Mesendoderm (in vitro differentiated cells): ENCODE results near the gene HNRNPH2.
A peak's percentile ranks its signal among the peaks of the same experiment; 100 is the strongest.

Experiments
- DNase-seq: peaks from one replicate; pipeline ENCODE4 v3.0.0; 2013
- H2AK5ac ChIP-seq: 2 replicates; pipeline ENCODE4 v1.6.1; 2013; ENCODE audit warnings: low read length, inconsistent platforms
- H2BK120ac ChIP-seq: 2 replicates; pipeline ENCODE4 v1.6.1; 2013; ENCODE audit warnings: low read depth, mild to moderate bottlenecking, low read length, moderate library complexity, mixed read lengths
- H2BK15ac ChIP-seq: replicated peaks from 2 replicates; pipeline ENCODE4 v1.6.1; 2013; ENCODE audit warnings: low read depth, mild to moderate bottlenecking, moderate library complexity
- H2BK5ac ChIP-seq: 2 replicates; pipeline ENCODE4 v1.6.1; 2013; ENCODE audit warnings: low read length, inconsistent platforms
- H3K18ac ChIP-seq: 2 replicates; pipeline ENCODE4 v1.6.1; 2013; ENCODE audit warnings: mild to moderate bottlenecking, low read length, mixed read lengths
- H3K23ac ChIP-seq: one replicate; pipeline ENCODE4 v1.6.1; 2013; ENCODE audit warnings: low read length
- H3K27ac ChIP-seq: 2 replicates; pipeline ENCODE4 v1.5.1; 2013; ENCODE audit warnings: low read depth, mild to moderate bottlenecking, inconsistent platforms, low read length, moderate library complexity
- H3K27me3 ChIP-seq: 2 replicates; pipeline ENCODE4 v1.6.1; 2013; ENCODE audit warnings: low read length, control low read depth, mild to moderate bottlenecking, inconsistent platforms; ENCODE audit not compliant: insufficient read depth, poor library complexity
- H3K36me3 ChIP-seq: 2 replicates; pipeline ENCODE4 v1.6.1; 2013; ENCODE audit warnings: low read length, inconsistent platforms; ENCODE audit not compliant: control insufficient read depth, insufficient read depth
- H3K4ac ChIP-seq: one replicate; pipeline ENCODE4 v1.6.1; 2013; ENCODE audit warnings: low read depth, mild to moderate bottlenecking, low read length, moderate library complexity
- H3K4me1 ChIP-seq: 2 replicates; pipeline ENCODE4 v1.6.1; 2013; ENCODE audit warnings: low read depth, low read length, inconsistent platforms; ENCODE audit not compliant: control insufficient read depth
- H3K4me2 ChIP-seq: 2 replicates; pipeline ENCODE4 v1.6.1; 2013; ENCODE audit warnings: low read length
- H3K4me3 ChIP-seq: 2 replicates; pipeline ENCODE4 v1.5.1; 2013; ENCODE audit warnings: mild to moderate bottlenecking, low read length
- H3K56ac ChIP-seq: one replicate; pipeline ENCODE4 v1.6.1; 2013; ENCODE audit warnings: low read length
- H3K79me1 ChIP-seq: 2 replicates; pipeline ENCODE4 v1.6.1; 2013; ENCODE audit warnings: low read length, inconsistent platforms
- H3K79me2 ChIP-seq: 2 replicates; pipeline ENCODE4 v1.6.1; 2013; ENCODE audit warnings: mild to moderate bottlenecking, low read length; ENCODE audit not compliant: control insufficient read depth, insufficient read depth
- H3K9ac ChIP-seq: 2 replicates; pipeline ENCODE4 v1.6.1; 2013; ENCODE audit warnings: low read length, inconsistent platforms
- H4K5ac ChIP-seq: one replicate; pipeline ENCODE4 v1.6.1; 2013; ENCODE audit warnings: low read length
- H4K8ac ChIP-seq: one replicate; pipeline ENCODE4 v1.6.1; 2013; ENCODE audit warnings: low read depth, mild to moderate bottlenecking, control low read depth, low read length, moderate library complexity
- WGBS: extraction: QIAGEN DNeasy Blood & Tissue Kit; methylation state at CpG from one replicate; pipeline ENCODE4 v1.1.7; 2013; ENCODE audit warnings: low lambda C conversion rate, missing lambda C conversion rate; ENCODE audit not compliant: insufficient coverage; ENCODE audit errors: extremely low coverage; 5-methylcytosine and 5-hydroxymethylcytosine counted together

Gene HNRNPH2

GRCh38 chrX:101391831-101392230, 16.2 kb upstream of the HNRNPH2 start:
- H4K5ac ChIP-seq, result no peak overlapping the region
- H3K36me3 ChIP-seq, result peaks cover 3% of the 10 kb centered on the region
- H3K27ac ChIP-seq, result no peak overlapping the region
- no peak for DNase-seq
- H3K23ac ChIP-seq, result no peak overlapping the region
- no peak overlapping the region for H3K18ac ChIP-seq
- peak overlapping the region; percentile 93 for H3K9ac ChIP-seq
- H4K8ac ChIP-seq, result no peak overlapping the region
- H2BK120ac ChIP-seq, result no peak overlapping the region
- H3K79me1 ChIP-seq, result no peaks in the 10 kb centered on the region
- H3K4me1 ChIP-seq, result no peaks in the 10 kb centered on the region
- WGBS, result no CpG with 5 or more reads among the region's 6 CpGs
- no peak overlapping the region for H2BK5ac ChIP-seq
- H3K27me3 ChIP-seq, result no peaks in the 10 kb centered on the region
- no peak overlapping the region for H3K4ac ChIP-seq
- H2BK15ac ChIP-seq, result no peak overlapping the region
- peak overlapping the region; percentile 94 for H3K56ac ChIP-seq
- peaks cover 14% of the 10 kb centered on the region for H3K79me2 ChIP-seq
- H3K4me3 ChIP-seq, result peak overlapping the region; percentile 85
- H2AK5ac ChIP-seq, result no peak overlapping the region
- H3K4me2 ChIP-seq, result peak overlapping the region; percentile 81

- H3K18ac ChIP-seq, result no peak overlapping the region
- no peak overlapping the region for H2BK5ac ChIP-seq
- no peak overlapping the region for H2AK5ac ChIP-seq
- no peak overlapping the region for H3K27ac ChIP-seq
- H3K4me3 ChIP-seq, result no peak overlapping the region
- no peak overlapping the region for H4K8ac ChIP-seq
- no peak overlapping the region for H3K9ac ChIP-seq
- peaks cover 3% of the 10 kb centered on the region for H3K36me3 ChIP-seq
- H3K79me2 ChIP-seq, result peaks cover 14% of the 10 kb centered on the region
- no peak overlapping the region for H4K5ac ChIP-seq
- H3K4me2 ChIP-seq, result no peak overlapping the region
- H3K56ac ChIP-seq, result no peak overlapping the region
- H2BK15ac ChIP-seq, result no peak overlapping the region
- H3K79me1 ChIP-seq, result no peaks in the 10 kb centered on the region
- no peak for DNase-seq
- H3K27me3 ChIP-seq, result no peaks in the 10 kb centered on the region
- no peak overlapping the region for H2BK120ac ChIP-seq
- no peak overlapping the region for H3K4ac ChIP-seq
- no peak overlapping the region for H3K23ac ChIP-seq
- no peaks in the 10 kb centered on the region for H3K4me1 ChIP-seq
- no CpG with 5 or more reads among the region's 11 CpGs for WGBS
These were observed 14.3 kb upstream of the HNRNPH2 start for GRCh38 chrX:101393530-101394305.

- no peak overlapping the region for H3K4me2 ChIP-seq
- no peaks in the 10 kb centered on the region for H3K27me3 ChIP-seq
- H3K27ac ChIP-seq, result no peak overlapping the region
- no peak overlapping the region for H3K4me3 ChIP-seq
- no peak overlapping the region for H3K4ac ChIP-seq
- H2AK5ac ChIP-seq, result no peak overlapping the region
- H3K79me2 ChIP-seq, result peaks cover 14% of the 10 kb centered on the region
- no peak overlapping the region for H2BK5ac ChIP-seq
- no peaks in the 10 kb centered on the region for H3K4me1 ChIP-seq
- no peak overlapping the region for H3K23ac ChIP-seq
- no peaks in the 10 kb centered on the region for H3K79me1 ChIP-seq
- H2BK15ac ChIP-seq, result no peak overlapping the region
- no peak overlapping the region for H2BK120ac ChIP-seq
- no peak overlapping the region for H3K56ac ChIP-seq
- H4K8ac ChIP-seq, result no peak overlapping the region
- no peak for DNase-seq
- H3K18ac ChIP-seq, result no peak overlapping the region
- H3K9ac ChIP-seq, result no peak overlapping the region
- peaks cover 3% of the 10 kb centered on the region for H3K36me3 ChIP-seq
- no peak overlapping the region for H4K5ac ChIP-seq
These were observed 13.7 kb upstream of the HNRNPH2 start for GRCh38 chrX:101394372-101394771.

- Histone ChIP-seq H3K4me3 (no peak overlapping the region), H3K27ac (no peak overlapping the region), H3K4me2 (no peak overlapping the region), H3K4ac (no peak overlapping the region), H3K56ac (no peak overlapping the region), H2BK5ac (no peak overlapping the region), H3K18ac (no peak overlapping the region), H3K36me3 (peaks cover 3% of the 10 kb centered on the region), H3K23ac (no peak overlapping the region), H3K9ac (no peak overlapping the region), H3K4me1 (no peaks in the 10 kb centered on the region), H4K5ac (no peak overlapping the region), H3K79me2 (peaks cover 14% of the 10 kb centered on the region), H2BK15ac (no peak overlapping the region), H2BK120ac (no peak overlapping the region), H2AK5ac (no peak overlapping the region), H4K8ac (no peak overlapping the region), H3K27me3 (no peaks in the 10 kb centered on the region), H3K79me1 (no peaks in the 10 kb centered on the region)
- WGBS, result no CpG with 5 or more reads among the region's 1 CpG
- DNase-seq, result no peak
These were observed 12.2 kb upstream of the HNRNPH2 start for GRCh38 chrX:101395789-101396188.

- Histone ChIP-seq H3K23ac (no peak overlapping the region), H3K56ac (no peak overlapping the region), H3K4me2 (no peak overlapping the region), H3K27ac (no peak overlapping the region), H2BK5ac (no peak overlapping the region), H3K18ac (no peak overlapping the region), H2BK15ac (no peak overlapping the region), H3K4me3 (no peak overlapping the region), H3K4me1 (no peaks in the 10 kb centered on the region), H3K79me2 (no peaks in the 10 kb centered on the region), H3K4ac (no peak overlapping the region), H3K36me3 (no peaks in the 10 kb centered on the region), H3K27me3 (no peaks in the 10 kb centered on the region), H4K5ac (no peak overlapping the region), H2BK120ac (no peak overlapping the region), H3K9ac (no peak overlapping the region), H4K8ac (no peak overlapping the region), H3K79me1 (no peaks in the 10 kb centered on the region), H2AK5ac (no peak overlapping the region)
- no CpG with 5 or more reads among the region's 4 CpGs for WGBS
- peak; percentile 28 for DNase-seq
These were observed 10.2 kb upstream of the HNRNPH2 start for GRCh38 chrX:101397779-101398178.

GRCh38 chrX:101398694-101399093, 9.3 kb upstream of the HNRNPH2 start:
- no CpG with 5 or more reads among the region's 4 CpGs for WGBS

More at GRCh38 chrX:101398694-101399093, 9.3 kb upstream of the HNRNPH2 start:
- Histone ChIP-seq H3K4ac (no peak overlapping the region), H3K4me1 (no peaks in the 10 kb centered on the region), H2BK15ac (no peak overlapping the region), H3K9ac (no peak overlapping the region), H3K23ac (no peak overlapping the region), H2AK5ac (no peak overlapping the region), H3K18ac (no peak overlapping the region), H3K4me2 (no peak overlapping the region), H3K27ac (no peak overlapping the region), H3K27me3 (no peaks in the 10 kb centered on the region), H2BK5ac (no peak overlapping the region), H4K5ac (no peak overlapping the region), H2BK120ac (no peak overlapping the region), H3K79me1 (no peaks in the 10 kb centered on the region), H3K56ac (no peak overlapping the region), H3K79me2 (no peaks in the 10 kb centered on the region), H3K4me3 (no peak overlapping the region), H3K36me3 (no peaks in the 10 kb centered on the region), H4K8ac (no peak overlapping the region)
- DNase-seq, result no peak
